AG04450 (cell line): ENCODE results near the gene LHFPL2. TPM values are rescaled to one million over a fixed set of nuclear protein-coding genes. Genes with fewer than 3 reads are reported as not detected.

Experiments used
- CTCF ChIA-PET: fragments of 300-600, 350-600 bp; formaldehyde crosslinking; extraction: SDS; loops from one replicate; lab custom pipeline; 2022; ENCODE audit warnings: antibody characterized with exemption, inconsistent platforms; lab: Charles Lee
- POLR2A ChIA-PET: fragments of 350-600 bp; formaldehyde crosslinking; extraction: SDS; loops from one replicate; lab custom pipeline; 2021; ENCODE audit warnings: antibody characterized with exemption, inconsistent platforms; lab: Yijun Ruan, JAX
- DNase-seq: peaks from one replicate; pipeline ENCODE4 v3.0.0-alpha.2; 2011; ENCODE audit warnings: low read depth, low spot score
- H3K27ac ChIP-seq: one replicate; pipeline ENCODE4 v1.5.1; 2012; ENCODE audit warnings: low read depth, low read length, control low read depth
- H3K27me3 ChIP-seq: one replicate; pipeline ENCODE4 v1.6.0; 2012; ENCODE audit warnings: low read length; ENCODE audit not compliant: control insufficient read depth, insufficient read depth
- H3K4me3 ChIP-seq: 2 replicates; pipeline ENCODE4 v1.5.1; 2011; ENCODE audit warnings: mild to moderate bottlenecking, low read depth, low read length, control low read depth
- H3K9me3 ChIP-seq: 2 replicates; pipeline ENCODE4 v1.5.1; 2012; ENCODE audit warnings: low read length; ENCODE audit not compliant: control insufficient read depth, insufficient read depth
- polyA plus RNA-seq: library from polyadenylated mRNA; depleted of rRNA; stranded (reverse); fragments of >200 nt; gene quantifications from 2 replicates; pipeline ENCODE4 v1.2.3, GENCODE V29; 2011
- TF ChIP-seq, protein P1 (sequence below): IDR thresholded peaks from 2 replicates; pipeline ENCODE4 v1.5.1; 2011; ENCODE audit warnings: low read depth, low read length, control low read depth, inconsistent platforms

Gene LHFPL2
- polyA plus RNA-seq, 1 experiment: 20.1 TPM

DNA sequence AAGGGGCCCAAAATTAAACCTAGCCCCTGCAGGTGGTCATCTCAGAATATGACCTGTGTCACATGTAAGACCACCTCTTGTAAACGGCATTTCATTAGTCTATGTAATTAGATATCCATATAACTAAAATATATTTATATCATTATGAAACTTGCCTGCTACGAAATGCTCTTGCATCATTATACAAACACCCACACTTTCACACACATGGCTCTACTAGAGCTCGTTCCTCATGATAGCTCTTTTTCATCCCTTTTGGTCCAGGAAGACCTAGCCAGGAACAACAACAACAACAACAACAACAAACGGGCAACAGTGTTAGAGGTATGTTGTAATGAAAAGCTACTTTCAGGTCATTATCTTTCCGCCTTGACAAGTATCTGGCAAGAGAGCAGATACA is 58.6 kb downstream of the LHFPL2 start:
- TF ChIP-seq, protein P1, sequence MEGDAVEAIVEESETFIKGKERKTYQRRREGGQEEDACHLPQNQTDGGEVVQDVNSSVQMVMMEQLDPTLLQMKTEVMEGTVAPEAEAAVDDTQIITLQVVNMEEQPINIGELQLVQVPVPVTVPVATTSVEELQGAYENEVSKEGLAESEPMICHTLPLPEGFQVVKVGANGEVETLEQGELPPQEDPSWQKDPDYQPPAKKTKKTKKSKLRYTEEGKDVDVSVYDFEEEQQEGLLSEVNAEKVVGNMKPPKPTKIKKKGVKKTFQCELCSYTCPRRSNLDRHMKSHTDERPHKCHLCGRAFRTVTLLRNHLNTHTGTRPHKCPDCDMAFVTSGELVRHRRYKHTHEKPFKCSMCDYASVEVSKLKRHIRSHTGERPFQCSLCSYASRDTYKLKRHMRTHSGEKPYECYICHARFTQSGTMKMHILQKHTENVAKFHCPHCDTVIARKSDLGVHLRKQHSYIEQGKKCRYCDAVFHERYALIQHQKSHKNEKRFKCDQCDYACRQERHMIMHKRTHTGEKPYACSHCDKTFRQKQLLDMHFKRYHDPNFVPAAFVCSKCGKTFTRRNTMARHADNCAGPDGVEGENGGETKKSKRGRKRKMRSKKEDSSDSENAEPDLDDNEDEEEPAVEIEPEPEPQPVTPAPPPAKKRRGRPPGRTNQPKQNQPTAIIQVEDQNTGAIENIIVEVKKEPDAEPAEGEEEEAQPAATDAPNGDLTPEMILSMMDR: no peak
- ChIA-PET POLR2A (interaction anchor here (0.6 kb wide), 1 partner anchor 63 kb away, joined by 4 read pairs; no protein-coding TSS in a partner anchor), CTCF (no interaction called here)
- H3K4me3 ChIP-seq: no peak overlapping the region
- no peak for DNase-seq
- no peaks in the 10 kb centered on the region; the same call in 1 of the 2 replicates for H3K9me3 ChIP-seq
- H3K27ac ChIP-seq: no peak overlapping the region
- H3K27me3 ChIP-seq: no peaks in the 10 kb centered on the region

DNA sequence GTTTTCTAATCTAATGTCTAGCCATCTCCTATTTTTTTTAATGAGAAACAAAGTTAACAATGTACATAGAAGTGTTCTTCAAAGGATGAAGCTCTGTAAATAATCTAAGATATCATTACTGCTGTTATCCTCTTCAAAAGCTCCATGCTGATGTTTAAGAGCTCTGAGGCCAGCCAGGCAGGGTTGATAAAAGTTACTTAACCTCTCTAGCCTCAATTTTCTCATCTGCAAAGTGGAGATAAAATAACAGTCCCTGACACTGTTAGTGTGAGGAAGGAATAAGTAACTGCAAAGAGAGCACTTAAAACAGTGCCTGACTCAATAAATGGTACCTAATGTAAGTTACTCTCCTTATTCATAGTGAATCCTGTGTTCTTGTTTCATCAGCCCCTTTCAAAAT is 60.1 kb downstream of the LHFPL2 start:
- H3K9me3 ChIP-seq: peaks cover 2% of the 10 kb centered on the region; the same call in 1 of the 2 replicates
- no peaks in the 10 kb centered on the region for H3K27me3 ChIP-seq
- H3K27ac ChIP-seq: no peak overlapping the region
- DNase-seq: no peak
- ChIA-PET CTCF (no interaction called here), POLR2A (interaction anchor here (1.1 kb wide), 1 partner anchor 50 kb away, joined by 3 read pairs; no protein-coding TSS in a partner anchor)
- TF ChIP-seq, protein P1: no peak
- H3K4me3 ChIP-seq: no peak overlapping the region

DNA sequence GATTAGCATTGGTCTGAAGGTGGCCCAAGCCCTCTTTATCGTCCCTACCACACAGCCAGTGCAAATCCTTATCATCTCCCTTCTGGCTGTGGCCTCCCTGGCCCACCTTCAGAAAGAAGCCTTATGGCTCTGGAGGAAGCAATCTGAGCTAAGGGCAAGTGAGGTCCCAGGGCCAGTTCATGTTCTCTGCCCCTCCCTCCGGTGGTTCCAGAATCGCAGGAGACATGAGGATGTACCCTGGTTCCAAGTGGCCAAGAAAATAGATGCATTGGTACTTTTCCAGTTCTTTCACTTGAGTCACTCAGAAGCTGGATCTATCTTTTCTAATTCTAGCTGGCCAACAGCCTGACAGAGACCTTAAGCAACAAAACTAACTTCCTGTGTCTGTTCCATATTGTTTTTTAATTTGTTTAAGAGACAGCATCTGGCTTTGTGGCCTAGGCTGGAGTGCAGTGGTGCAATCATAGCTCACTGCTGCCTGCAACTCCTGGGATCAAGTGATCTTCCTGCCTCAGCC is 60.7 kb downstream of the LHFPL2 start:
- Histone ChIP-seq H3K27ac (peak overlapping the region; percentile 73), H3K4me3 (no peak overlapping the region), H3K9me3 (peaks cover 2% of the 10 kb centered on the region; the same call in 1 of the 2 replicates), H3K27me3 (no peaks in the 10 kb centered on the region)
- no peak for DNase-seq
- TF ChIP-seq, protein P1: no peak
- CTCF ChIA-PET: no interaction called here
- POLR2A ChIA-PET: interaction anchor here (1.1 kb wide), 1 partner anchor 50 kb away, joined by 3 read pairs; no protein-coding TSS in a partner anchor

DNA sequence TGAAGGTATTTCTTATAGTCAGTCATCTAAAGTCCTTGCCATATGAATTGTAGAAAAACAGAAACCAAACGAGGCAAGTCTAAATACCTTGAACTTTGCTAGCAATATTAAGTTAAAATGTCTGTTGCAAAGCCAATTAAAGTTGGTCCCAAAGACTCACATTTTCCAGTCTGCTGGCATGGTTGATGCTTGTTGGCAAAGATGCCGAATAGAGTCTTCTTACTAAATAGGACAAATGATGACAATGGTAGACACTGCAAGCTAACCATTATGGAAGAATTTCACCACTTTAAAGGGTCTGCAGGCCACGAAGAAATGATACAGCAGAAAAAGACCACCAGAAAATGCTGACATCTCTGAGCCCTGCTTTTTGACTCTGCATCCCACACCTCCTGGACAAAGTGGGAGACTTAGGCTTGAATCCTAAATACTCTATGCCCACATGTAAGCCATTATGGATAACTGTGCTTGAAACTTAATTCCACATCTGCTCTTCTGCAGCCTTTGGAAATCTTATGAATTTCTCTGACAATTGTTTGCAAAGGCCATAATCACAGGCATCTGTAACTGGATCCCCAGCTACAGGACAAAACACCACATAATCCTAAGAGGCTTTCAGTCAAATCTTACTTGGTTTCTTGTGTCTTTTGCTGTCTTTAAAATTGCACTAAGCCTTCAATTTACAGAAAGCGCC is 61.3 kb downstream of the LHFPL2 start:
- CTCF ChIA-PET: no interaction called here
- Histone ChIP-seq H3K4me3 (no peak overlapping the region), H3K9me3 (peaks cover 2% of the 10 kb centered on the region; the same call in 1 of the 2 replicates), H3K27ac (peak overlapping the region; percentile 73), H3K27me3 (no peaks in the 10 kb centered on the region)
- POLR2A ChIA-PET: interaction anchor here (1.0 kb wide), 1 partner anchor 61 kb away, joined by 3 read pairs; the partner anchor contains the start of gene LHFPL2
- no peak for DNase-seq
- TF ChIP-seq, protein P1: no peak

DNA sequence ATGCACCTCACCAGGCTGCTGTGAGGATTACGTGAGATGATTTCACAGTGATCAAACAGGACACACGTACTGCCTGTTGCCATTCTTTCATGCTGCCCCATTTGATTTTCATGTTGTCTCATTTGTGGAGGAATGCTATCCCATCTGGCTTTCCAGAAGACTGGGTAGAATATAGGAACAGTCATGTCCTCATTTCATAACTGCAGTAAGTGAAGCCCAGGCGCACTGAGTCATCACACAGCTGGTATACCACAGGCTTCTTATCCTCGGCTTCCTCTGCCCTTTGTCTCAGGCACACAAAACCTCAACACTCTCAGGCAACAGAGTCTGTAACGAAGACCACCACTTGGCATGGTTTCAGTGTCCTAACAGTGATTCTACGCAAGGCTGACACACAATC is 62.3 kb downstream of the LHFPL2 start:
- no peaks in the 10 kb centered on the region for H3K27me3 ChIP-seq
- peaks cover 2% of the 10 kb centered on the region; the same call in 1 of the 2 replicates for H3K9me3 ChIP-seq
- H3K27ac ChIP-seq: peak overlapping the region; percentile 95
- no peak overlapping the region for H3K4me3 ChIP-seq
- ChIA-PET CTCF (no interaction called here), POLR2A (interaction anchor here (1.0 kb wide), 1 partner anchor 62 kb away, joined by 3 read pairs; the partner anchor contains the start of gene LHFPL2)
- TF ChIP-seq, protein P1: no peak
- DNase-seq: peak; percentile 96
